ENCODE data around the gene SLC35F1. TPM values are rescaled to one million over a fixed set of nuclear protein-coding genes. Genes with fewer than 3 reads are reported as not detected.

SLC35F1 gene
- total RNA-seq, 1 experiment from 2014 or later: not detected

- Mint-ChIP-seq H3K4me1 (ENCODE audit: insufficient read depth, unreplicated experiment) (no peaks in the 10 kb centered on the region), H3K9me3 (ENCODE audit: unreplicated experiment) (no peaks in the 10 kb centered on the region), H3K4me3 (ENCODE audit: unreplicated experiment) (no peak overlapping the region), H3K36me3 (ENCODE audit: insufficient read depth, unreplicated experiment) (peaks cover 6% of the 10 kb centered on the region), H3K27me3 (ENCODE audit: insufficient read depth, unreplicated experiment) (no peaks in the 10 kb centered on the region), H3K27ac (ENCODE audit: low read depth, unreplicated experiment) (no peak overlapping the region)
- TF ChIP-seq CTCF (IDR thresholded peaks at IDR 0.05; ENCODE audit: unreplicated experiment): no peak
- ChIA-PET POLR2A (no interaction called here), CTCF (interaction anchor here (0.6 kb wide), 1 partner anchor 1230 kb away, joined by 5 read pairs; no protein-coding TSS in a partner anchor)
- DNase-seq (ENCODE audit: unreplicated experiment): no peak
- BruUV-seq (replicated peaks): no TSS peak
- intact Hi-C loops (cut with micrococcal nuclease): no loop called here
Observed at GRCh38 chr6:118203545-118203944, 296.5 kb downstream of the SLC35F1 start.

GRCh38 chr6:118206221-118206620, 299.2 kb downstream of the SLC35F1 start:
- Mint-ChIP-seq H3K9me3 (ENCODE audit: unreplicated experiment) (no peaks in the 10 kb centered on the region), H3K36me3 (ENCODE audit: insufficient read depth, unreplicated experiment) (no peaks in the 10 kb centered on the region), H3K27ac (ENCODE audit: low read depth, unreplicated experiment) (no peak overlapping the region), H3K4me1 (ENCODE audit: insufficient read depth, unreplicated experiment) (no peaks in the 10 kb centered on the region), H3K27me3 (ENCODE audit: insufficient read depth, unreplicated experiment) (no peaks in the 10 kb centered on the region), H3K4me3 (ENCODE audit: unreplicated experiment) (no peak overlapping the region)
- no peak for DNase-seq (ENCODE audit: unreplicated experiment)
- BruUV-seq (replicated peaks): no TSS peak
- ChIA-PET POLR2A (no interaction called here), CTCF (interaction anchor here (0.6 kb wide), 2 partner anchors 64 to 727 kb away, joined by 3 read pairs; no protein-coding TSS in a partner anchor)
- TF ChIP-seq CTCF (IDR thresholded peaks at IDR 0.05; ENCODE audit: unreplicated experiment): no peak
- intact Hi-C loops (cut with micrococcal nuclease): no loop called here

- DNase-seq (ENCODE audit: unreplicated experiment): no peak
- H3K36me3 Mint-ChIP-seq (ENCODE audit: insufficient read depth, unreplicated experiment): no peaks in the 10 kb centered on the region
- ChIA-PET CTCF (interaction anchor here (0.7 to 1.6 kb wide), 3 partner anchors 11 to 42 kb away, joined by 3 to 7 read pairs (median 4); no protein-coding TSS in a partner anchor), POLR2A (no interaction called here)
- H3K9me3 Mint-ChIP-seq (ENCODE audit: unreplicated experiment): no peaks in the 10 kb centered on the region
- H3K4me3 Mint-ChIP-seq (ENCODE audit: unreplicated experiment): no peak overlapping the region
- no TSS peak for BruUV-seq (replicated peaks)
- H3K4me1 Mint-ChIP-seq (ENCODE audit: insufficient read depth, unreplicated experiment): no peaks in the 10 kb centered on the region
- intact Hi-C loops (cut with micrococcal nuclease): no loop called here
- H3K27me3 Mint-ChIP-seq (ENCODE audit: insufficient read depth, unreplicated experiment): no peaks in the 10 kb centered on the region
- TF ChIP-seq CTCF (IDR thresholded peaks at IDR 0.05; ENCODE audit: unreplicated experiment): no peak
- no peak overlapping the region for H3K27ac Mint-ChIP-seq (ENCODE audit: low read depth, unreplicated experiment)
Observed at GRCh38 chr6:118207947-118208346, 300.9 kb downstream of the SLC35F1 start.

GRCh38 chr6:118212451-118213173, 305.5 kb downstream of the SLC35F1 start:
- Mint-ChIP-seq H3K27ac (ENCODE audit: low read depth, unreplicated experiment) (no peak overlapping the region), H3K27me3 (ENCODE audit: insufficient read depth, unreplicated experiment) (no peaks in the 10 kb centered on the region), H3K36me3 (ENCODE audit: insufficient read depth, unreplicated experiment) (no peaks in the 10 kb centered on the region), H3K9me3 (ENCODE audit: unreplicated experiment) (no peaks in the 10 kb centered on the region), H3K4me3 (ENCODE audit: unreplicated experiment) (no peak overlapping the region), H3K4me1 (ENCODE audit: insufficient read depth, unreplicated experiment) (no peaks in the 10 kb centered on the region)
- ChIA-PET POLR2A (no interaction called here), CTCF (no interaction called here)
- no peak for TF ChIP-seq CTCF (IDR thresholded peaks at IDR 0.05; ENCODE audit: unreplicated experiment)
- intact Hi-C loops (cut with micrococcal nuclease): no loop called here
- no peak for DNase-seq (ENCODE audit: unreplicated experiment)
- no TSS peak for BruUV-seq (replicated peaks)
